Measurements from ENCODE around the gene WDR53. TPM values are rescaled to one million over a fixed set of nuclear protein-coding genes. Genes with fewer than 3 reads are reported as not detected.
"Not testable (repeated sequence)": the region's sequence is repeated elsewhere in the genome, so short reads cannot be mapped to it uniquely, and the experiment has no call there.

WDR53 gene
- total RNA-seq, 1 experiment from 2014 or later, result 20.3 TPM

DNA sequence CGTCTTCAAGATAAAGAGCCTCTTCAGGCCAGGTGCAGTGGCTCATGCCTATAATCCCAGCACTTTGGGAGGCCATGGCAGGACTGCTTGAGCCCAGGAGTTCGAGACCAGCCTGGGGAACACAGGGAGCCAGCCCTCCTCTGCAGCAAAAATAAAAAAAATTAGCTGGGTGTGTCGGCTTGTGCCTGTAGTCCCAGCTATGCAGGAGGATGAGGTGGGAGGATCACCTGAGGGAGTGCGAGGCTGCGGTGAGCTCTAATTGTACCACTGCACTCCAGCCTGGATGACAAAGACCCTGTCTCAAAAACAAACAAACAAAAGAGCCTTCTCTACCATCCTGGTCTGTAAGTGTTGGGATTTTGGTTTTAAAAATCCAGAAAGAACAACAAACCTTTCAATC lies 11.1 kb downstream of the WDR53 start:
- no TSS peak for BruUV-seq (replicated peaks)
- TF ChIP-seq, protein P1, sequence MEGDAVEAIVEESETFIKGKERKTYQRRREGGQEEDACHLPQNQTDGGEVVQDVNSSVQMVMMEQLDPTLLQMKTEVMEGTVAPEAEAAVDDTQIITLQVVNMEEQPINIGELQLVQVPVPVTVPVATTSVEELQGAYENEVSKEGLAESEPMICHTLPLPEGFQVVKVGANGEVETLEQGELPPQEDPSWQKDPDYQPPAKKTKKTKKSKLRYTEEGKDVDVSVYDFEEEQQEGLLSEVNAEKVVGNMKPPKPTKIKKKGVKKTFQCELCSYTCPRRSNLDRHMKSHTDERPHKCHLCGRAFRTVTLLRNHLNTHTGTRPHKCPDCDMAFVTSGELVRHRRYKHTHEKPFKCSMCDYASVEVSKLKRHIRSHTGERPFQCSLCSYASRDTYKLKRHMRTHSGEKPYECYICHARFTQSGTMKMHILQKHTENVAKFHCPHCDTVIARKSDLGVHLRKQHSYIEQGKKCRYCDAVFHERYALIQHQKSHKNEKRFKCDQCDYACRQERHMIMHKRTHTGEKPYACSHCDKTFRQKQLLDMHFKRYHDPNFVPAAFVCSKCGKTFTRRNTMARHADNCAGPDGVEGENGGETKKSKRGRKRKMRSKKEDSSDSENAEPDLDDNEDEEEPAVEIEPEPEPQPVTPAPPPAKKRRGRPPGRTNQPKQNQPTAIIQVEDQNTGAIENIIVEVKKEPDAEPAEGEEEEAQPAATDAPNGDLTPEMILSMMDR (IDR thresholded peaks at IDR 0.05; ENCODE audit: unreplicated experiment), result no peak
- Mint-ChIP-seq H3K27ac (ENCODE audit: unreplicated experiment) (no peak overlapping the region), H3K4me1 (ENCODE audit: low read depth, unreplicated experiment) (no peaks in the 10 kb centered on the region), H3K9me3 (ENCODE audit: low read depth, unreplicated experiment) (no peaks in the 10 kb centered on the region), H3K4me3 (ENCODE audit: low read depth, unreplicated experiment) (no peak overlapping the region), H3K27me3 (ENCODE audit: unreplicated experiment) (no peaks in the 10 kb centered on the region), H3K36me3 (ENCODE audit: insufficient read depth, unreplicated experiment) (no peaks in the 10 kb centered on the region)
- CTCF ChIA-PET, result no interaction called here
- intact Hi-C loops (cut with micrococcal nuclease; ENCODE audit: unreplicated experiment), result no loop called here
- no peak for DNase-seq

DNA sequence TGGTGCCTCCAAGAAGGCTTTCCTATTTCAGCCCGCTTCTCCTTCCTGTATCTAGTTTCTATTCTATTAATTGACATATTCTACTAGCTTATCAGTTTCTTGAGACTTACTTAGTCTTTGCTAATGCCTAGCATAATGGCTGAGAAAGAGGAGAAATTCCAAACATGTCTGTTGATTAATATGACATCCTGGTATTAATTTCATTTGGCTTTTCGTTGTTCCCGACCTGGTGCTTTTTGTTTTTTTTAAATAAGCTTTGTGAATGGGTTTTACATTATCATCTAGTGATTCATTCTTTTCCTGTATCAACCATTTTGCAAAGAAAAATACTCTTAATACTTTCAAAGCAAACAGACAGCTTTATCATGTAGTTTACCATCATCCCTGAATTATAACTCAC lies 13.1 kb downstream of the WDR53 start:
- intact Hi-C loops (cut with micrococcal nuclease; ENCODE audit: unreplicated experiment), result no loop called here
- no peaks in the 10 kb centered on the region for H3K36me3 Mint-ChIP-seq (ENCODE audit: insufficient read depth, unreplicated experiment)
- CTCF ChIA-PET, result no interaction called here
- no peaks in the 10 kb centered on the region for H3K27me3 Mint-ChIP-seq (ENCODE audit: unreplicated experiment)
- DNase-seq, result no peak
- TF ChIP-seq, protein P1 (IDR thresholded peaks at IDR 0.05; ENCODE audit: unreplicated experiment), result no peak
- no peaks in the 10 kb centered on the region for H3K4me1 Mint-ChIP-seq (ENCODE audit: low read depth, unreplicated experiment)
- H3K4me3 Mint-ChIP-seq (ENCODE audit: low read depth, unreplicated experiment), result no peak overlapping the region
- no peak overlapping the region for H3K27ac Mint-ChIP-seq (ENCODE audit: unreplicated experiment)
- no peaks in the 10 kb centered on the region for H3K9me3 Mint-ChIP-seq (ENCODE audit: low read depth, unreplicated experiment)
- BruUV-seq (replicated peaks), result no TSS peak

DNA sequence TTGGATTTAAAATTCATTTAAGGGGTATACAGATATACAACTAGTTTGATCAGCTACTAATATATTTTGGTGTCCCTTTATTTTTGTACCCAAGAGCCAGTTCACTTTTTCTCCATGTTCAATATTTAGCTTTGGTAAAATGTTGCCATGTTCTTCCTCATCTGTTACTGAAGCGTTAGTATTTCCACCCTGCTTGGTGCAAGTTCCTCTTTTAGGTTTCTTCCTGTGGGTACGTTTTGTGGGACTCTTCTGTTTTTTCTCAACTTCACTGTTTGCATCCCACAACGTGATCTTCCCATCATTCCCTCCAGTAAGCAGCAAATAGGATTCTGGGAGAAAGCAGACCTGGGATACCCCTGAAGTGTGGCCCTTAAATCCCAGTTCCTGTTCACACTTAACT lies 14.1 kb downstream of the WDR53 start:
- no peak overlapping the region for H3K27ac Mint-ChIP-seq (ENCODE audit: unreplicated experiment)
- H3K9me3 Mint-ChIP-seq (ENCODE audit: low read depth, unreplicated experiment), result no peaks in the 10 kb centered on the region
- no TSS peak for BruUV-seq (replicated peaks)
- intact Hi-C loops (cut with micrococcal nuclease; ENCODE audit: unreplicated experiment), result no loop called here
- no peaks in the 10 kb centered on the region for H3K4me1 Mint-ChIP-seq (ENCODE audit: low read depth, unreplicated experiment)
- CTCF ChIA-PET, result no interaction called here
- H3K4me3 Mint-ChIP-seq (ENCODE audit: low read depth, unreplicated experiment), result no peak overlapping the region
- TF ChIP-seq, protein P1 (IDR thresholded peaks at IDR 0.05; ENCODE audit: unreplicated experiment), result no peak
- H3K27me3 Mint-ChIP-seq (ENCODE audit: unreplicated experiment), result no peaks in the 10 kb centered on the region
- no peaks in the 10 kb centered on the region for H3K36me3 Mint-ChIP-seq (ENCODE audit: insufficient read depth, unreplicated experiment)
- DNase-seq, result no peak

DNA sequence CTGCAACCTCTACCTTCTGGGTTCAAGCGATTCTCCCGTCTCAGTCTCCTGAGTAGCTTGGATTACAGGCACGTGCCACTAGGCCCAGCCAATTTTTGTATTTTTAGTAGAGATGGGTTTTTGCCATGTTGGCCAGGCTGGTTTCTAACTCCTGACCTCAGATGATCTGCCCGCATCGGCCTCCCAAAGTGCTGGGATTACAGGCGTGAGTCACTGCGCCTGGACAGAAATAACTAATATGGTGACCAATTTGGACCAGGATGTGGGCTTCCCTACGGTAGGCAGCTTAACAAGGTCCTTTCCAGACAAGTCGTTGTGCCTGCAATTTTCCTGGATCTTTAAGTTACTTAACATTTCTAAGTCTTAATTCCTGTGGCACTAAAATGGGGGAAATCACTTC lies 14.8 kb downstream of the WDR53 start:
- Mint-ChIP-seq H3K9me3 (ENCODE audit: low read depth, unreplicated experiment) (no peaks in the 10 kb centered on the region), H3K27me3 (ENCODE audit: unreplicated experiment) (no peaks in the 10 kb centered on the region), H3K36me3 (ENCODE audit: insufficient read depth, unreplicated experiment) (no peaks in the 10 kb centered on the region), H3K27ac (ENCODE audit: unreplicated experiment) (no peak overlapping the region), H3K4me1 (ENCODE audit: low read depth, unreplicated experiment) (no peaks in the 10 kb centered on the region), H3K4me3 (ENCODE audit: low read depth, unreplicated experiment) (no peak overlapping the region)
- CTCF ChIA-PET, result no interaction called here
- TF ChIP-seq, protein P1 (IDR thresholded peaks at IDR 0.05; ENCODE audit: unreplicated experiment), result no peak
- no peak for DNase-seq
- intact Hi-C loops (cut with micrococcal nuclease; ENCODE audit: unreplicated experiment), result no loop called here
- BruUV-seq (replicated peaks), result no TSS peak

DNA sequence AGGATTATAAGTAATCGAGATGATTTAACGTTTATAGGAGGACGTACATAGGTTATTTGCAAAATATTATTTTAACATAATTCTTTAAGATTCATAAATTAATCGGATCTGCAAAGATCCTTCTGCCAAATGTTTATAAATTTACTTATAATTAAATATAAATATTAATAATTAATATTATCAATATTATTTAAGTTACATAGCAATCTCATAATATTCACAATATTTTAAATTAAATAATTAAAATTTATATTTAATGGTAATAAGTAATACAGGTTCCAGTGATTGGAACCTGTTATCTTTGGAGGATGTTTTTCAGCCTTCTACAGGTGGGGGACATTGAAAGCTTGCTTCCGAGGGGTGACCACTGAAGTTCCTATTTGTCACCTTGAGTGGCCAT lies 16.1 kb downstream of the WDR53 start:
- no peak overlapping the region for H3K4me3 Mint-ChIP-seq (ENCODE audit: low read depth, unreplicated experiment)
- CTCF ChIA-PET, result no interaction called here
- DNase-seq, result no peak
- no peaks in the 10 kb centered on the region for H3K27me3 Mint-ChIP-seq (ENCODE audit: unreplicated experiment)
- H3K36me3 Mint-ChIP-seq (ENCODE audit: insufficient read depth, unreplicated experiment), result no peaks in the 10 kb centered on the region
- H3K4me1 Mint-ChIP-seq (ENCODE audit: low read depth, unreplicated experiment), result no peaks in the 10 kb centered on the region
- no peaks in the 10 kb centered on the region for H3K9me3 Mint-ChIP-seq (ENCODE audit: low read depth, unreplicated experiment)
- TF ChIP-seq, protein P1 (IDR thresholded peaks at IDR 0.05; ENCODE audit: unreplicated experiment), result no peak
- no peak overlapping the region for H3K27ac Mint-ChIP-seq (ENCODE audit: unreplicated experiment)
- BruUV-seq (replicated peaks), result no TSS peak
- intact Hi-C loops (cut with micrococcal nuclease; ENCODE audit: unreplicated experiment), result no loop called here

DNA sequence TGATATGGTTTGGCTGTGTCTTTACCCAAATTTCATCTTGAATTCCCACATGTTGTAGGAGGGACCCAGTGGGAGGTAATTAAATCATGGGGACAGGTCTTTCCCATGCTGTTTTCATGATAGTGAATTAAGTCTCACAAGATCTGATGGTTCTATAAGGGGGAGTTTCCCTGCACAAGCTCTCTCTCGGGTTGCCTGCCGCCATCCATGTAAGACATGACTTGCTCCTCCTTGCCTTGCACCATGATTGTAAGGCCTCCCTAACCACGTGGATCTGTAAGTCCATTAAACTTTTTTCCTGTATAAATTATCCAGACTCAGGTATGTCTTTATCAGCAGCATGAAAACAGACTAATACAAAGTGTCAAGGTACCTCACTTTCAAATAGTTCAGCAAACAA lies 18.2 kb downstream of the WDR53 start:
- CTCF ChIA-PET; H3K9me3 Mint-ChIP-seq (ENCODE audit: low read depth, unreplicated experiment); intact Hi-C loops (cut with micrococcal nuclease; ENCODE audit: unreplicated experiment); H3K4me1 Mint-ChIP-seq (ENCODE audit: low read depth, unreplicated experiment); H3K36me3 Mint-ChIP-seq (ENCODE audit: insufficient read depth, unreplicated experiment); H3K27me3 Mint-ChIP-seq (ENCODE audit: unreplicated experiment); H3K27ac Mint-ChIP-seq (ENCODE audit: unreplicated experiment); H3K4me3 Mint-ChIP-seq (ENCODE audit: low read depth, unreplicated experiment); DNase-seq; BruUV-seq (replicated peaks): not testable (repeated sequence)

DNA sequence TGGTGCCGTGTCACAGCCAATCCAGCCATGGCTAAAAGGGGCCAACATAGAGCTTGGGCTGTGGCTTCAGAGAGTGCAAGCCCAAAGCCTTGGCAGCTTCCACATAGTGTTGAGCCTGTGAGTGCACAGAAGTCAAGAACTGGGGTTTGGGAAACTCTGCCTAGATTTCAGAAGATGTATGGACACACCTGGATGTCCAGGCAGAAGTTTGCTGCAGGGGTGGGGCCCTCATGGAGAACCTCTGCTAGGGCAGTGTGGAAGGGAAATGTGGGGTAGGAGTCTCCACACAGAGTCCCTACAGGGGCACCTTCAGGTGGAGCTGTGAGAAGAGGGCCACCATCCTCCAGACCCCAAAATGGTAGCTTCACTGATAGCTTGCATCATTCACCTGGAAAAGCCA lies 19.0 kb downstream of the WDR53 start:
- BruUV-seq (replicated peaks); H3K4me1 Mint-ChIP-seq (ENCODE audit: low read depth, unreplicated experiment); H3K4me3 Mint-ChIP-seq (ENCODE audit: low read depth, unreplicated experiment); H3K27ac Mint-ChIP-seq (ENCODE audit: unreplicated experiment); DNase-seq; intact Hi-C loops (cut with micrococcal nuclease; ENCODE audit: unreplicated experiment); CTCF ChIA-PET; H3K9me3 Mint-ChIP-seq (ENCODE audit: low read depth, unreplicated experiment); H3K36me3 Mint-ChIP-seq (ENCODE audit: insufficient read depth, unreplicated experiment): not testable (repeated sequence)
- H3K27me3 Mint-ChIP-seq (ENCODE audit: unreplicated experiment), result peaks cover 11% of the 10 kb centered on the region

All from Calu3 (cell line).